ENCODE measurements around the gene KIRREL3.

The KIRREL3 gene

DNA sequence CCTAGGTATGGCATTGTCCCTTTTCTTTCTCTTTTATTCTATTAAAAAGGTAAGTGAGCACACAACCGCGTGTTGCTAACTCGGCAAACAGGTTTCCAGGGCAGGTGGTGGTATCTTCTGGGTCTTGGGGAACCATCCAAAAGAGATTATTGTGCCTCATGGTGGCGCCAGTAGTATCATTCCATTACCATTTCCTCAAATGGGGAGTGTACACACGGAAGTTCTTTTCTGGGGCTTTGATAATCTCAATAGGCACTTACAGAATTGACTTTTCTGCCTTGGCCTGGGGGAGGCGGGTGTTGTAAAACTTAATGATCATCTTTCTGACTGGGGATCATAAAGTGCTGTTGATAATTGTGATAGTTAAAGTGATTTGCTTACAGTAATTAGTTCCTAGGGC, 234.1 kb downstream of the KIRREL3 start:
- DNase-seq = no peak

GRCh38 chr11:126765196-126765595, 235.4 kb downstream of the KIRREL3 start:
- no peak for DNase-seq

GRCh38 chr11:126764231-126764630, 236.3 kb downstream of the KIRREL3 start:
- DNase-seq = no peak

GRCh38 chr11:126756855-126757254, 243.7 kb downstream of the KIRREL3 start:
- DNase-seq = no peak

DNA sequence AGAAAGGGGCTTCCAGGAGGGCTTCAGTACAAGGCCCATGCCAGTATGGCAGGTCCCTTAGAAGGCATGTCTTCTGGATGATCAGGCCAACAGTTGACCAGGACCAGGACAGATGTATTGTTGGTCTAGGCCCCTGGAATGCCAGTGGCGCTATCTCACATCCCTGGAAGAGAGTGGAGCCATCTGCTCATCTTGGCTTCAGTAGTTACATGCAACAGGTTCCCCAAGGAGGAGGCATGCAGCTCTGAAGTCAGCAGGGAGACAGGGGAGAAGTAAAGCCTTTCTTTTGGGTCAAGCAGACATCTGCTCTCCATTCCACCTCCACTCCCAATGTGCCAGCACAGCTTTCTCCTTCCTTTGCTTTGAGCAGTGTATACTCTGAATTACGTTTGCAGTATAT, 244.1 kb downstream of the KIRREL3 start:
- DNase-seq = no peak

GRCh38 chr11:126755526-126755925, 245.0 kb downstream of the KIRREL3 start:
- DNase-seq = no peak

DNA sequence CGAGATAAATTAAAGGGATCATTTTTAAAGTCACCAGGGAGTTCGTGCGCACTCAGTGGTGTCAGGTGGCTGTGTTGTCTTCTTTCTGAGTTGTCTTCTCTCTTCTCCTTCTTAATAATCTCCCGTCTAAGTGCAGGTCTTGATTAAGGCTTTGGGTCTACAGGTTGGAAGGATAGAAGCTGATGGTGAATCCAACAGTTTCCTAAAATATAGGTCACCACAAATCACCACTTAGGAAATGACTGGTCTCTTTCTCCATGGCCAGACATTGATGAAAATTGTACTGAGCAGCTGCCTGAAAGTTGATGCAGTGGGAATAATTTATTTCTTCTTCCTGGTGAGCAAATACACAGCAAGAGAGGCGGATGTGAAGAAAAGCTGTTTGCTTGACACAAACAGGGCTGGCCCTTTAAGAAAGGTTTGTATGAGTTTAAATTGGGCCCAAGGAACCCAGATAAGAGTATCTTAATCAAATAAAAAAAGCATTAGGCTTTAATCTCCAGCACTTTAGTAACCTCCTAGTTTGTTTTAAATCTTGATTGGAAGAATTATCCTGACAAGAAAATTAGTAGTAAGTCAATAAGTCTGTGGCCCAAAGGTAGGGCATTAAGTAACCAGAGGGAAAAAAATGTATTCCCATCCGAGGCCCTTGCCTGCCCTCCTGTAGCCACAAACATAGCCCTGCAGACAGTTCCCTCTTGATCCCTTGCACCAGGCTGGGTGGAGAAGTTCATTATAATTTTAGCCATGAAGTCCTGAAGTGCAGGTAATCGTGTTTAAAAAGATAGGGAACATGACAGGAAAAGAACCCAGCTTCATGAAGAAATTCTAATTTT, 245.8 kb downstream of the KIRREL3 start:
- DNase-seq = no peak

DNA sequence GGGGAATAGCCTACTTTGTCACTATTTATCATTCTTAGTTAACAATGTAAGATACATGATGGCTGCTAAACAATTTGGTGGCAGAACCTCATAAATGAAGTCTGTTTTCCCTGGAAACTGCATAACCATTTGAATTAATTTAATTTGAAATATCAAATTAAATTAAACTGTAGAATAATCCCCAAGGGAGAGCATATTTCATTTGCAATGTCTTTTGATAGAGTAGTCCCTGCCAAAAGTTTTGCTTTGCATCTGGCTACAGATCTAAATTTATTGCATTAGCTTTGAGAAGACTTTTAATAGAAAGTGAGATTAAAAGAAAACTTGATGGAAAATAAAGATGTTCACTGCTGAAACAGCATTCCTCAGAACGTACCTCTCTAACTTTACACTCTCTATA, 246.6 kb downstream of the KIRREL3 start:
- no peak for DNase-seq

DNA sequence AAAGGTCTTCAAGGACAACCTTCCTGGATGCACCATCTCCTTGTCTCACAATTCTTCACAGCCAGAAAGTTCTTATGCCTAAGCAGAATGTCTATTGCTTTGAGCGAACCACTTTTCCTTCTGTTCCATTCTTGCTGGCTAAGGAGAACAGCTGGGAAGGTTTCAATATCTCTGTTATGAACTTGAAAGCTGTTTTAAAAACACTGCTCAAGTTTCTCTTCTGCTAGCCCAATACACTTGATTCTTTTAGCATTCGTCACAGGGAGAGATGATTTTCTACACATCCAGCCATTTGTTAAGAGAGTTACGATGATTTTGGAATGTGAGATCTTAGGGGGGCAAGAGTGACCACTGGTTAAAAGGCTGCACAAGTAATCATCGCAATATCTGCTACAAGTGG, 249.3 kb downstream of the KIRREL3 start:
- DNase-seq = peak; percentile 19

- DNase-seq = no peak
Observed at GRCh38 chr11:126748793-126749192, 251.8 kb downstream of the KIRREL3 start.

GRCh38 chr11:126748100-126748791, 252.3 kb downstream of the KIRREL3 start:
- peak; percentile 43 for DNase-seq

DNA sequence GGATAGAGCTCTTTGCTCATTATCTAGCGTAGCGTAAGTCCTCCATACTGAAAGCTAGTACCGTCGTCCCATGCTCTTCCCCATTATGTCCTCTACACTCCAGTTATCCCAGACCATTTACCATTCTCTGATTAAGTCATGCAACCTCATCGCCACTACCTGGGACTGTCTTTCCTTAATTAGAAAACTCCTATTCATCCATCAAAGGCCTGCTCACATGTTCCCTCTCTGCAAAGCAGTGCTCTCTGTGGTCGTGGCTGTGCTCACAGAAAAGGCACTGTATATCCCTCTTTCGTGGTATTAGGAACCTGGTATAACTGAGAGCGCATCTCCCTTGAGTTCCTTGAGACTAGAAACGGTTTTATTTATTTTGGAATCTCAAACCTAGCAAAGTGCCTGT, 253.3 kb downstream of the KIRREL3 start:
- no peak for DNase-seq

- DNase-seq = no peak
Observed at GRCh38 chr11:126746443-126746842, 254.1 kb downstream of the KIRREL3 start.

DNA sequence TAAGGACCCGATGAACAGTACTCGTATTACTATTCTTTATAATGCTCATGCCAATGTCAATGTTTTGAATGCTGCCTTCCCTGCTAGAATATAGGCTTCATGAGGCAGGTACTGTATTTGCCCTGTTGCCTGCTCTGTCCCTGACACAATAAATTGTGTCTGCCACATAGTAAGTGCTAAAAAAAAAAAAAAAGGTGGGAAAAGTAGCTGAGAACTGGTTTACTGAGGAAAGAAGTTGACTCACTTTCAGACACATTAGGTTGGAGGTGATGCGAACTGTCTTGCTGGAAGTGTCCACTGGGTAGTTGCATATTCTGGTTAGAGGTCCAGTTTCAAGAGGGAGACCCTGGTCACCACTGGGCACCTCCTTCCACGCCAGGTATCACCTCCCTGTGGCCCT, 255.9 kb downstream of the KIRREL3 start:
- no peak for DNase-seq

DNA sequence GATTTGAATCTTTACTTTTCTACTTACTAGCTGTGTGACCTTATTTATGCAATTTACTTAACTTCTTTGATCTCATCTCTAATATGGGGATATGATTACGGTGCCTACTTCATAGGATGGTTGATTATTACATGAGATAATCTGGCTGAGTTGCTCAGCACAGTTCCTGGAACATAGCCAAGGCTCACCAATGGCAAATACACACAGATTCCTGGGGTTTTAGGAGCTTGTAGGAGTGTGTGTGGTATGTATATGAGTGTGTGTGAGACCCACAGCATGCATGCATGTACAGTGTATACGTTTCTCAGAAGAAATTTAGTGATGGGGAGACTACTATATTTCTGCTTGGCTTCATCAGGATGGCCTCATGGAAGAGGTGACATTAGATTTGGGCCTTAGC, 256.9 kb downstream of the KIRREL3 start:
- no peak for DNase-seq

- no peak for DNase-seq
Observed at GRCh38 chr11:126742582-126742981, 258.0 kb downstream of the KIRREL3 start.

- DNase-seq = no peak
Observed at GRCh38 chr11:126740846-126741245, 259.7 kb downstream of the KIRREL3 start.

DNA sequence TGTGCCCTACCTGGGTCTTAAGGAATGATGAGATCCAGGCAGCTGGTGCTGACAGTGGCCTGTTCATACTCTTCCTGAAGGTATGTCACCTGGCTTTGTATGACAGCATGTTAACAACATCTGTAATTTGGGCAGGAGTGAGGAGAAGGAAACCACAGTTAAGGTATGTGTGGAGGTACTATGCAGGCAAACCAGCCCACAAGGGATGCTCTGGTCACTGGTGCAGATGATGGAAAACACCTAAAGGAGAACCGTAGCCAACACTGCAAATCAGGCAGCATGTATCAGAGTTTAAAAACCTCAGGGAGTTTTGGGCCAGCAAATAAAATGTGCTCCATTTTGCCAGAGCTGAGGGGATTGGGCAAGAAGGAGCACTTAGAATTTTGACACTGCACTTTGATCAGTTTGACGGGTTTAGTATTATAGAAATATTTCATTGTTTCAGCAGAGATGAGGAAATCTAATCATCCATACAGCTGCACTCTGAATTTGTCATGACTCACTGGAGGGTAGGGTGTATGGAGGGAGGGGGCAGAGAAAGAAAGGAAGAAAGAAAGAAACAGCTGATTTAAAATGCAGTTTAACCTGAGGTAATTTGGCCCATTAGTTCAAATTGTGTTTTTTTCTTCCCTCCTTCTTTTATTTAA, 260.9 kb downstream of the KIRREL3 start:
- no peak for DNase-seq

DNA sequence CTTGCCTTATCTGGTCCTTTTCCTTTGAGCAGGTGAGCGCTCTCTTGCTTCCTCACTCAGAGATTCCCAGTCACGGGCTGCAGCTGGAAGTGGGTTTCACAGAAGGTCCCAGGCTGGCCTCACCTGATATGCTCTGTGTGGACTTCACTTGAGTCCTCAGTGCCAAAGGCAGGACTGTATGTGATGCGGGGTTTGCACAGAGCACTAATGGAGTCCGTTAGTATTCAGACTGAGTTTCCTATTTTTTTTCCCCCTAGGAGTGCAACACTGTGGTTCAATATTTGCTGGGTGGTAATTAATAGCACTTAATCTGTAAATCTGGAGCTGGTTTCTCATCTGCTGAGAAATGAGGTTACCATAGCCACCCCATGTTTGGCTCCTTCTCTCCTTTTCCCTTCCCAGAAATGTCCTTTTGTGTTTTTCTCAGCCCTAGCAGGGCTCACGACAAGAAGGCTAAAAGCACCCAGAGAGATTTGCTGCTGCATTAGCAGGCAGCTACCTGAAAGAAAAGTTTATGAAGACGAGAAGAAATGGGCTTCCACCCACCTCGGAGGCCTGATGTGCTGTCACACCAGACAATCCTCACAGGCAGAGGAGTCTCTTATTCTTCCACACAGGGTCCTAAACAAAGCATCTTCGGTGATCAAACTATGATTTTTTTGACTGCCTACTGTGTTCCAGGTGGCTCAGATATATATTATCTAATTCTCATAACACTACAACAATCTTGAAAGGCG, 262.1 kb downstream of the KIRREL3 start:
- no peak for DNase-seq

GRCh38 chr11:126736682-126737572, 263.6 kb downstream of the KIRREL3 start:
- no peak for DNase-seq

DNA sequence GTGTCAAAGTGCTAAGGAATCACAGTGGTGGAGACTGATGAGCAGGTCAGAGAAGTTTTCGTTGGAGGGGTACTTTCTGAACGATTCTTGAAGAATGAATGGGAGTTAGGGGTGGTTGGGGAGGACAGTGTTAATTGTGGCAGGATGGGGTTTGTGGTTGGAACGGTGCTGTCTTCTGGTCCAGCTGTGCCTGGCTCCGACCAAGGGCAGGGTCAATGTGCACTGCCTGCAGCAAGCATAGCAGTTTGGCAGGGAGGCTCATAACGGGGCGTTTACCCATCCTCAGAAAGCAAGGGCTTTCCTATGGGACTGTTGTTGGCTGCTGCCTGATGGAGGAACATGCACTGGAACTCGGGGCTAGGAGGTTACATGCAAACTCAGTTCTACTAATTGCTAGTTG, 265.8 kb downstream of the KIRREL3 start:
- no peak for DNase-seq

DNA sequence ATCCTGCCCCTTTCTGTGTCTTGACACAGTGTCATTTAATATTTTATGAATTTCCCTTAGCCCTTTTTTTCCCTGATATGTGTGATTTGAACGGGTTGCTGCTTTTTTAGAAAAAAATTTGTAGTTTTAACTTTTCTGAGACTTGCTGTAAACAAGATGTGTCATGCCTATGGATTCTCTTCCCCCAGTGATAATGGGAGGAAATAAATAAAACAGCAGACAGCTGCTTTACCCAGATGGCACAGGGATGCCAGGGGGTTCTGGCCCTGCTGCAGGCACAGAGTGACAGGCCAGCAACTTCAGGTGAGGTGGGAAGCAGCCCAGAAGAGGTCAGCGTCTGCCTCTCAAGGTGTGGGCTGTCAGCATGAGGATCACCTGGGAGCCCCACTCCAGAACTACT, 266.9 kb downstream of the KIRREL3 start:
- DNase-seq = no peak

All from NCI-H524 treated with DMSO at 0.1 percent for 48 hours (cell line).